ENCODE measurements around the gene LCE1F.

DNA sequence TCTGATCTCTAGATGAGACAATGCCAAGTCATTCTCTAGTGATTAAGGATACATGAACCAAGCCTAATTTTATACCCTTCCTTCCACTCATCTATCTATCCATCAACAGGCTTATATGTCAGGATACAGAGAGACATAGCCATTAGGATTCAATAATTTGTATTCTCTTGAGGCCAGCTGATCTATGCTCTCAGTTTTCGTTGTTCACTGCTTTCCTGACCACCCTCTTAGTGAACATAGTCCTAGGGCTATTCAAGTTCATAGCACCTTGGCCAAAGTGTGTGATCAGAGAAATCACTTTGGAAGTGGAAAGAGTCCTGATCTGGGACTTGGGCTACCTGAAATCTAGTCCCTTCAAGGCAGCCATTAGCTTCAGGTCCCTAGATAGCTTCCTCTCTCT is 21.4 kb upstream of the LCE1F start:
- TF ChIP-seq, protein P1, sequence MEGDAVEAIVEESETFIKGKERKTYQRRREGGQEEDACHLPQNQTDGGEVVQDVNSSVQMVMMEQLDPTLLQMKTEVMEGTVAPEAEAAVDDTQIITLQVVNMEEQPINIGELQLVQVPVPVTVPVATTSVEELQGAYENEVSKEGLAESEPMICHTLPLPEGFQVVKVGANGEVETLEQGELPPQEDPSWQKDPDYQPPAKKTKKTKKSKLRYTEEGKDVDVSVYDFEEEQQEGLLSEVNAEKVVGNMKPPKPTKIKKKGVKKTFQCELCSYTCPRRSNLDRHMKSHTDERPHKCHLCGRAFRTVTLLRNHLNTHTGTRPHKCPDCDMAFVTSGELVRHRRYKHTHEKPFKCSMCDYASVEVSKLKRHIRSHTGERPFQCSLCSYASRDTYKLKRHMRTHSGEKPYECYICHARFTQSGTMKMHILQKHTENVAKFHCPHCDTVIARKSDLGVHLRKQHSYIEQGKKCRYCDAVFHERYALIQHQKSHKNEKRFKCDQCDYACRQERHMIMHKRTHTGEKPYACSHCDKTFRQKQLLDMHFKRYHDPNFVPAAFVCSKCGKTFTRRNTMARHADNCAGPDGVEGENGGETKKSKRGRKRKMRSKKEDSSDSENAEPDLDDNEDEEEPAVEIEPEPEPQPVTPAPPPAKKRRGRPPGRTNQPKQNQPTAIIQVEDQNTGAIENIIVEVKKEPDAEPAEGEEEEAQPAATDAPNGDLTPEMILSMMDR (IDR thresholded peaks at IDR 0.05) = no peak
- TF ChIP-seq POLR2A (IDR thresholded peaks at IDR 0.05) = no peak

All from adrenal gland (tissue), 5 donors.